K562 (cell line): Measurements from ENCODE around the gene GUK1. TPM values are rescaled to one million over a fixed set of nuclear protein-coding genes. Genes with fewer than 3 reads are reported as not detected.

ENCODE experiments used
- ATAC-seq: fragments of 200-7000 bp; cut with Tn5 transposase; 3 replicates; pipeline ENCODE4 v1.9.1; 2020; ENCODE audit warnings: moderate library complexity
- BruUV-seq: library from RNA; stranded (reverse); fragments of 400-500 nt; replicated peaks from 2 replicates; lab custom pipeline; 2021; lab: Mats Ljungman, UMichigan
- CTCF ChIA-PET: fragments of 300-600 bp; formaldehyde crosslinking; extraction: SDS; loops from one replicate; lab custom pipeline; 2021; ENCODE audit warnings: low intra/inter-chr PET ratio; lab: Yijun Ruan, JAX
- POLR2A ChIA-PET: fragments of 300-600, 350-650 bp; sonication (Branson Sonifier 250); formaldehyde crosslinking; extraction: SDS; loops from one replicate; lab custom pipeline; 2021; ENCODE audit warnings: antibody characterized with exemption, inconsistent platforms; lab: Yijun Ruan, JAX
- DNase-seq, 4 experiments: peaks; one replicate each; pipeline versions ENCODE4 v3.0.0 to v3.0.0-alpha.2; 2011 to 2018; ENCODE audit warnings: low spot score in 3 of 4, mixed read lengths in 3 of 4; ENCODE audit errors: extremely low read depth in 1 of 4
- FAIRE-seq: peaks from 2 replicates; lab custom pipeline; 2011; peaks lifted over from hg19 to GRCh38; lab: Jason Lieb, UNC
- H2AFZ ChIP-seq: 2 replicates; pipeline ENCODE4 v1.6.0; 2011; ENCODE audit warnings: low read depth, low read length, control low read depth, inconsistent platforms
- H3K27ac ChIP-seq: fragments of 200-600 bp; 3 replicates; pipeline ENCODE4 v1.8.0; 2011; ENCODE audit warnings: low read depth, mild to moderate bottlenecking, control low read depth, inconsistent platforms, low read length, moderate library complexity, mixed read lengths; ENCODE audit errors: extremely low read depth
- H3K27me3 ChIP-seq, 2 experiments: fragments of 300-600 bp in 1 of 2; 2 replicates in 1 of 2; 3 replicates in 1 of 2; pipeline versions ENCODE4 v1.6.0 to v1.8.0; 2011; ENCODE audit warnings: inconsistent platforms in 2 of 2, low read length in 2 of 2, mild to moderate bottlenecking in 1 of 2, mixed read lengths in 1 of 2, moderate library complexity in 1 of 2; ENCODE audit not compliant: control insufficient read depth in 2 of 2, insufficient read depth in 2 of 2
- H3K36me3 ChIP-seq: fragments of 300-600 bp; 3 replicates; pipeline ENCODE4 v1.8.0; 2011; ENCODE audit warnings: mild to moderate bottlenecking, low read length, inconsistent platforms; ENCODE audit not compliant: control insufficient read depth, insufficient read depth
- H3K4me1 ChIP-seq, 2 experiments: fragments of 200-600 bp in 1 of 2; replicated peaks in 1 of 2; 2 replicates in 1 of 2; 3 replicates in 1 of 2; pipeline versions ENCODE4 v1.5.1 to v1.8.0; 2011; ENCODE audit warnings: inconsistent platforms in 2 of 2, low read length in 2 of 2, mild to moderate bottlenecking in 1 of 2, mixed read lengths in 1 of 2, moderate library complexity in 1 of 2; ENCODE audit not compliant: control insufficient read depth in 2 of 2, insufficient read depth in 2 of 2
- H3K4me2 ChIP-seq: 2 replicates; pipeline ENCODE4 v1.6.1; 2011; ENCODE audit warnings: low read length, control low read depth, inconsistent platforms, mixed read lengths; ENCODE audit not compliant: insufficient read depth
- H3K4me3 ChIP-seq: fragments of 200-600 bp; sonication (generic), shearing (Covaris generic); 2 replicates; pipeline ENCODE4 v1.5.1; 2016; ENCODE audit warnings: control low read depth, inconsistent platforms
- H3K79me2 ChIP-seq: fragments of 200-600 bp; 3 replicates; pipeline ENCODE4 v1.8.0; 2011; ENCODE audit warnings: low read length, inconsistent platforms; ENCODE audit not compliant: control insufficient read depth, insufficient read depth
- H3K9ac ChIP-seq, 2 experiments: 2 replicates each; pipeline versions ENCODE4 v1.6.0 to v1.6.1; 2011; ENCODE audit warnings: low read depth in 2 of 2, low read length in 2 of 2, control low read depth in 1 of 2, inconsistent platforms in 1 of 2, mild to moderate bottlenecking in 1 of 2, mixed read lengths in 1 of 2; ENCODE audit not compliant: insufficient read depth in 1 of 2
- H3K9me1 ChIP-seq: one replicate; pipeline ENCODE4 v1.6.0; 2011; ENCODE audit warnings: inconsistent platforms, mild to moderate bottlenecking, low read length, moderate library complexity; ENCODE audit not compliant: control insufficient read depth, insufficient read depth
- H3K9me3 ChIP-seq: replicated peaks from 2 replicates; pipeline ENCODE4 v1.5.1; 2011; ENCODE audit warnings: low read depth, low read length, inconsistent platforms; ENCODE audit not compliant: control insufficient read depth, insufficient read depth
- H4K20me1 ChIP-seq: replicated peaks from 2 replicates; pipeline ENCODE4 v1.6.1; 2011; ENCODE audit warnings: low read length, inconsistent platforms, mixed read lengths; ENCODE audit not compliant: control insufficient read depth, insufficient read depth
- CBFA2T2 ChIP-seq: fragments of 450-650 bp; conservative IDR thresholded peaks from 2 replicates; pipeline ENCODE4 v1.6.1; 2017; ENCODE audit warnings: mild to moderate bottlenecking
- HINFP ChIP-seq: fragments of 450-650 bp; conservative IDR thresholded peaks from 2 replicates; pipeline ENCODE4 v1.6.1; 2016; ENCODE audit warnings: missing genetic modification characterization, low read depth, mild to moderate bottlenecking, control low read depth, missing compliant biosample characterization
- KDM4B ChIP-seq, 2 experiments: fragments of 450-650 bp in 1 of 2; sonication (generic) in 1 of 2; IDR thresholded peaks; 2 replicates each; pipeline ENCODE4 v1.6.1; 2016 to 2017; ENCODE audit warnings: borderline replicate concordance in 2 of 2, antibody characterized with exemption in 1 of 2, low read depth in 1 of 2, mild to moderate bottlenecking in 1 of 2
- NEUROD1 ChIP-seq: fragments of 150-350 bp; IDR thresholded peaks from 2 replicates; pipeline ENCODE4 v1.6.1; 2014; ENCODE audit warnings: borderline replicate concordance, low read length, low read depth; ENCODE audit not compliant: partially characterized antibody
- POLR2AphosphoS2 ChIP-seq: IDR thresholded peaks from 2 replicates; pipeline ENCODE4 v1.6.1; 2012; ENCODE audit warnings: low read length, improper control_type of control experiment
- POLR2G ChIP-seq: fragments of 200-400 bp; formaldehyde crosslinking; IDR thresholded peaks from 2 replicates; pipeline ENCODE4 v1.6.1; 2017; ENCODE audit warnings: low read depth, mild to moderate bottlenecking, antibody characterized with exemption, low read length, moderate library complexity
- RBFOX2 ChIP-seq: fragments of 200-400 bp; formaldehyde crosslinking; IDR thresholded peaks from 2 replicates; pipeline ENCODE4 v1.6.1; 2017; ENCODE audit warnings: low read depth, mild to moderate bottlenecking, low read length, moderate library complexity
- RBM22 ChIP-seq: fragments of 200-400 bp; formaldehyde crosslinking; IDR thresholded peaks from 2 replicates; pipeline ENCODE4 v1.6.1; 2018; ENCODE audit warnings: low read length, low read depth; ENCODE audit not compliant: poor library complexity, severe bottlenecking
- SOX6 ChIP-seq: fragments of 450-650 bp; IDR thresholded peaks from 2 replicates; pipeline ENCODE4 v1.6.1; 2014; ENCODE audit warnings: mild to moderate bottlenecking
- SRSF7 ChIP-seq: fragments of 200-400 bp; formaldehyde crosslinking; optimal IDR thresholded peaks from 2 replicates; pipeline ENCODE3; 2017; ENCODE audit warnings: mild to moderate bottlenecking, low read depth, low read length
- TFAP4 ChIP-seq: sonication (generic); formaldehyde crosslinking; IDR thresholded peaks from 2 replicates; pipeline ENCODE4 v1.8.0; 2022; ENCODE audit warnings: missing genetic modification reagents, mild to moderate bottlenecking, moderate library complexity, borderline replicate concordance
- TSC22D4 ChIP-seq: fragments of 450-650 bp; IDR thresholded peaks from 2 replicates; pipeline ENCODE4 v1.6.1; 2016; ENCODE audit warnings: missing genetic modification characterization, missing biosample characterization, control low read depth
- ZNF143 ChIP-seq: sonication (generic); formaldehyde crosslinking; IDR thresholded peaks from 2 replicates; pipeline ENCODE4 v1.9.0; 2022; ENCODE audit warnings: mild to moderate bottlenecking, missing genetic modification reagents
- ZNF253 ChIP-seq: fragments of 250-450 bp; sonication (Bioruptor Pico); conservative IDR thresholded peaks from 2 replicates; pipeline ENCODE4 v1.6.1; 2021; ENCODE audit warnings: mild to moderate bottlenecking
- WGBS: fragments of 100-300 bp; shearing (Covaris generic); methylation state at CpG from one replicate; pipeline ENCODE4 v1.1.6; 2016; ENCODE audit warnings: low coverage, mixed read lengths; ENCODE audit not compliant: insufficient coverage; ENCODE audit errors: missing lambda C conversion rate; 5-methylcytosine and 5-hydroxymethylcytosine counted together
- in situ Hi-C: fragments of 300-500 bp; cut with MboI; formaldehyde crosslinking; loops from 4 replicates; pipeline ENCODE4 v1.15.0; 2018; ENCODE audit warnings: inconsistent platforms, mixed read lengths
- intact Hi-C: fragments of 100-400 bp; cut with micrococcal nuclease; formaldehyde crosslinking; loops from 2 replicates; pipeline ENCODE4 v1.14.2; 2022
- polyA plus RNA-seq, 8 experiments: library from polyadenylated mRNA; depleted of rRNA in 4 of 8; stranded (reverse) in 5 of 8; unstranded in 3 of 8; fragments of >200 nt; fragmentation: Nextera tagmentation in 2 of 8; fragmentation: Illumina TruSeq in 1 of 8; extraction: Ambion mirVana in 2 of 8; extraction: Trizol in 1 of 8; gene quantifications; 2 replicates each; pipeline versions ENCODE4 v1.2.1 to v1.2.3, GENCODE V29; 2011 to 2014; ENCODE audit warnings: inconsistent platforms in 1 of 8, missing spikeins in 1 of 8
- total RNA-seq, 7 experiments: library from RNA; depleted of rRNA in 6 of 7; stranded (reverse); fragments of >200 nt in 6 of 7; fragmentation: Illumina TruSeq in 2 of 7; extraction: Trizol in 2 of 7; gene quantifications; 2 replicates each; pipeline versions ENCODE4 v1.2.1 to v1.2.3, GENCODE V29; 2011 to 2021; ENCODE audit warnings: low replicate concordance in 1 of 7
- TF ChIP-seq, protein P1 (sequence below): fragments of 450-650 bp; IDR thresholded peaks from one replicate; pipeline ENCODE4 v1.6.1; 2018; ENCODE audit warnings: mild to moderate bottlenecking, moderate library complexity; ENCODE audit not compliant: partially characterized antibody
- TF ChIP-seq, protein P2 (sequence below): sonication (generic); formaldehyde crosslinking; IDR thresholded peaks from 2 replicates; pipeline ENCODE4 v1.8.0; 2022; ENCODE audit warnings: mild to moderate bottlenecking, missing genetic modification reagents

The GUK1 gene
- total and polyA plus RNA-seq, 9 of the 15 experiments (the other 6 are each of a cell fraction or from before 2014, with no cell fraction given), result 7.0 to 331 (median 132) TPM

DNA sequence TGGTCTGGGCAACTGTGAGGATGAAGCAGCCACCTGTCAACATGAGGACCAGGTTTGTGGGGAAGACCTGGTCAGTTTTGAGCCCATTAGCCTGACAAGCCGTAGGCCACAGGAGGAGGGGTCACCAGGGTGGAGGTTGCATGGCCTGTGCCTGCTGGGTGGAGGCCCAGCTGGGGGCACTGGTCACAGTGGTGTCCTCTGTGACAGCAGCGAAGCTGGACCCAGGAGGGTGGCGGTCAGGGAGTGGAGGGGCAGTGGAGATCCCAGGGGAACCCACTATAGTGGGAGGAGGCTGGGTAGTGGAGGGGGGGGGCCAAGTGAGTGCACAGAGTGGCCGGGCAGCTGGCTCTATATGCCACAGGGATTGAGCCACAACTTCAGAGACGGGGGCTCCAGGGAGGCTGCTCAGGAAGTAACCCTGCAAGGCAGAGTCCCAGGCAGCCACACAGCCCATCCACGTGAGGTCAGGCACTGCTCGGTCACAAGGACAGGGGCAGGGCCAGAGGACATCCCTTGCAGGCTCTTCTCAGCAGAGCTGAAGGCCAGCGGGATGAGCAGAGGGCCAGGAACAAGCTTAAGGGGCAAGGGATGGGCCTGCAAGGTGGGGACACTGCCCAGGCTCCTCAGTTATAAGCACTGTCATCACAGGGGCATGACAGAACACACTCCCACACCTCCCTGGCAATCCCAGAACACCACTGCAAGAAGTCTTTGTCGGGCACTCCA, 34.6 kb upstream of the GUK1 start:
- FAIRE-seq, result no peak
- peaks cover 5% of the 10 kb centered on the region; the same call in 1 of the 2 replicates for H3K9me3 ChIP-seq
- no peak overlapping the region for H3K4me2 ChIP-seq
- no peak overlapping the region for H2AFZ ChIP-seq
- H3K36me3 ChIP-seq, result peaks cover 41% of the 10 kb centered on the region; the same call in 2 of the 3 replicates
- H3K9me1 ChIP-seq, result no peaks in the 10 kb centered on the region
- H3K4me3 ChIP-seq, result no peak overlapping the region
- no peak for ATAC-seq
- no peaks in the 10 kb centered on the region for H3K27me3 ChIP-seq
- ChIA-PET POLR2A (interaction anchor here (0.6 to 2.1 kb wide), 5 partner anchors 14 to 78 kb away, joined by 3 to 13 read pairs (median 3); partner anchors contain the start of gene ARF1), CTCF (no interaction called here)
- H3K79me2 ChIP-seq, result peaks cover 58% of the 10 kb centered on the region
- 82% methylated on average over 9 of the region's 9 CpGs for WGBS
- peak in 1 of 4 experiments; percentile 9 for DNase-seq
- in situ Hi-C loops (no loop called here), intact Hi-C loops (no loop called here)
- H3K27ac ChIP-seq, result no peak overlapping the region
- H3K9ac ChIP-seq, result 0 out of 4 replicates have a peak overlapping the region, but pooled peaks of 1 of the 2 experiments have one; percentile 19
- peaks cover 26 to 77% of the 10 kb centered on the region in 2 experiments for H3K4me1 ChIP-seq
- H4K20me1 ChIP-seq, result 0 out of 2 replicates have a peak, but pooled peaks cover 8% of the 10 kb centered on the region
- BruUV-seq, result no TSS peak
- TF ChIP-seq, protein P1, sequence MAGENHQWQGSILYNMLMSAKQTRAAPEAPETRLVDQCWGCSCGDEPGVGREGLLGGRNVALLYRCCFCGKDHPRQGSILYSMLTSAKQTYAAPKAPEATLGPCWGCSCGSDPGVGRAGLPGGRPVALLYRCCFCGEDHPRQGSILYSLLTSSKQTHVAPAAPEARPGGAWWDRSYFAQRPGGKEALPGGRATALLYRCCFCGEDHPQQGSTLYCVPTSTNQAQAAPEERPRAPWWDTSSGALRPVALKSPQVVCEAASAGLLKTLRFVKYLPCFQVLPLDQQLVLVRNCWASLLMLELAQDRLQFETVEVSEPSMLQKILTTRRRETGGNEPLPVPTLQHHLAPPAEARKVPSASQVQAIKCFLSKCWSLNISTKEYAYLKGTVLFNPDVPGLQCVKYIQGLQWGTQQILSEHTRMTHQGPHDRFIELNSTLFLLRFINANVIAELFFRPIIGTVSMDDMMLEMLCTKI, result no peak
- TF ChIP-seq POLR2G, result peak; percentile 55
- TF ChIP-seq RBFOX2, result peak; percentile 60; the same call in 1 of the 2 replicates
- no peak for TF ChIP-seq HINFP (tag)
- no peak for TF ChIP-seq NEUROD1
- TF ChIP-seq SRSF7, result no peak
- 0 out of 2 replicates have a peak, but pooled peaks have one; percentile 28 for TF ChIP-seq POLR2AphosphoS2
- no peak for TF ChIP-seq CBFA2T2
- peak; percentile 22; the same call in 1 of the 2 replicates for TF ChIP-seq TFAP4
- TF ChIP-seq, protein P2, sequence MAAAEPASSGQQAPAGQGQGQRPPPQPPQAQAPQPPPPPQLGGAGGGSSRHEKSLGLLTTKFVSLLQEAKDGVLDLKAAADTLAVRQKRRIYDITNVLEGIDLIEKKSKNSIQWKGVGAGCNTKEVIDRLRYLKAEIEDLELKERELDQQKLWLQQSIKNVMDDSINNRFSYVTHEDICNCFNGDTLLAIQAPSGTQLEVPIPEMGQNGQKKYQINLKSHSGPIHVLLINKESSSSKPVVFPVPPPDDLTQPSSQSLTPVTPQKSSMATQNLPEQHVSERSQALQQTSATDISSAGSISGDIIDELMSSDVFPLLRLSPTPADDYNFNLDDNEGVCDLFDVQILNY (CRISPR knock-in tag), result 0 out of 2 replicates have a peak, but pooled peaks have one; percentile 28
- no peak for TF ChIP-seq ZNF143 (CRISPR knock-in tag)
- TF ChIP-seq SOX6, result no peak
- peak; percentile 57 for TF ChIP-seq RBM22
- no peak for TF ChIP-seq KDM4B (IDR thresholded peaks at IDR 0.05; ENCODE audit: borderline replicate concordance in 2 of 2, low read depth in 1 of 2)
- TF ChIP-seq ZNF253 (CRISPR knock-in tag), result no peak
- TF ChIP-seq TSC22D4 (tag), result no peak
